Loucy (cell line): ENCODE measurements around the gene LRRC34.

Experiments used
- H2AFZ ChIP-seq: fragments of 200-600 bp; sonication (generic); 2 replicates; pipeline ENCODE4 v1.6.0; 2016; ENCODE audit warnings: antibody characterized with exemption, mild to moderate bottlenecking, low read length, moderate library complexity
- H3F3A ChIP-seq: fragments of 200-600 bp; 2 replicates; pipeline ENCODE4 v1.6.0; 2016; ENCODE audit warnings: antibody characterized with exemption, low read depth, mild to moderate bottlenecking
- H3K27me3 ChIP-seq: fragments of 200-600 bp; sonication (generic); 2 replicates; pipeline ENCODE4 v1.6.1; 2014; ENCODE audit warnings: low read length, mild to moderate bottlenecking; ENCODE audit not compliant: insufficient read depth, poor library complexity, severe bottlenecking
- H3K36me3 ChIP-seq: fragments of 200-600 bp; sonication (generic); 2 replicates; pipeline ENCODE4 v1.6.1; 2016; ENCODE audit warnings: low read length; ENCODE audit not compliant: insufficient read depth
- H3K4me1 ChIP-seq: fragments of 200-600 bp; sonication (generic); 2 replicates; pipeline ENCODE4 v1.5.1; 2014; ENCODE audit warnings: low read length, mild to moderate bottlenecking; ENCODE audit not compliant: insufficient read depth, poor library complexity, severe bottlenecking
- H3K4me2 ChIP-seq: fragments of 200-600 bp; sonication (generic); 2 replicates; pipeline ENCODE4 v1.6.0; 2014; ENCODE audit warnings: antibody characterized with exemption, low read length, low read depth, mild to moderate bottlenecking; ENCODE audit not compliant: poor library complexity, severe bottlenecking
- H3K4me3 ChIP-seq: fragments of 200-600 bp; sonication (generic); 2 replicates; pipeline ENCODE4 v1.5.1; 2014; ENCODE audit warnings: low read length, mild to moderate bottlenecking, mixed read lengths; ENCODE audit not compliant: poor library complexity, severe bottlenecking
- H3K79me2 ChIP-seq: fragments of 200-600 bp; sonication (generic); 2 replicates; pipeline ENCODE4 v1.6.1; 2014; ENCODE audit warnings: low read length; ENCODE audit not compliant: insufficient read depth
- H3K9ac ChIP-seq: fragments of 200-600 bp; sonication (generic); 2 replicates; pipeline ENCODE4 v1.6.0; 2014; ENCODE audit warnings: mild to moderate bottlenecking, low read depth, low read length, moderate library complexity; ENCODE audit not compliant: poor library complexity, severe bottlenecking
- H3K9me2 ChIP-seq: fragments of 200-600 bp; sonication (generic); replicated peaks from 2 replicates; pipeline ENCODE4 v1.6.1; 2016; ENCODE audit warnings: low read depth, low read length, mixed read lengths
- H3K9me3 ChIP-seq: fragments of 200-600 bp; sonication (generic); 2 replicates; pipeline ENCODE4 v1.6.1; 2014; ENCODE audit warnings: mild to moderate bottlenecking, antibody characterized with exemption, low read length, low read depth; ENCODE audit not compliant: insufficient read depth
- H4K20me1 ChIP-seq: fragments of 200-600 bp; sonication (generic); 2 replicates; pipeline ENCODE4 v1.6.0; 2014; ENCODE audit warnings: antibody characterized with exemption, low read length, mild to moderate bottlenecking; ENCODE audit not compliant: insufficient read depth, poor library complexity, severe bottlenecking
- EZH2phosphoT487 ChIP-seq: fragments of 200-600 bp; IDR thresholded peaks from 2 replicates; pipeline ENCODE4 v1.6.1; 2018; ENCODE audit warnings: antibody characterized with exemption, mild to moderate bottlenecking, moderate library complexity, borderline replicate concordance
- TF ChIP-seq, protein P1 (sequence below): fragments of 200-600 bp; sonication (generic); conservative IDR thresholded peaks from 2 replicates; pipeline ENCODE4 v1.5.1; 2014; ENCODE audit warnings: mild to moderate bottlenecking, antibody characterized with exemption, low read length

The LRRC34 gene

DNA sequence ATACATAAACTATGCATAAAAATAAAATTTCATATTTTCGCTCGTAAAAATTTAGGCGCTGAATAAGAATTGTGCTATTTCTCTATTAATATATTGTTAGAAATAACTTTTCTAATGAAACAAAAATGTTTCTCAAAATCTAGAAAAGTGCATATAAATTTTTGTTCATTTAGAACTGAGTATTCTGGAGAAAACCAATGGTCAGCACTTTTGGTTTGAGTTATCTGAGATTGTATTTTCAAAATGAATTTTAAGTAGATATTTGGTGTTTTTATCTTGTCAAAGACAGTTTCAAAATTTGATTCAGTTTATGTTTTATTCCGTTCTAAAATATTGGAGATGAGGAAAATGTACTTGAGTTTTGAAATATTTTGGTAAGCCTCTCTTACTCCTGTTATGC lies 25.6 kb downstream of the LRRC34 start:
- H3K9ac ChIP-seq, result no peak overlapping the region

DNA sequence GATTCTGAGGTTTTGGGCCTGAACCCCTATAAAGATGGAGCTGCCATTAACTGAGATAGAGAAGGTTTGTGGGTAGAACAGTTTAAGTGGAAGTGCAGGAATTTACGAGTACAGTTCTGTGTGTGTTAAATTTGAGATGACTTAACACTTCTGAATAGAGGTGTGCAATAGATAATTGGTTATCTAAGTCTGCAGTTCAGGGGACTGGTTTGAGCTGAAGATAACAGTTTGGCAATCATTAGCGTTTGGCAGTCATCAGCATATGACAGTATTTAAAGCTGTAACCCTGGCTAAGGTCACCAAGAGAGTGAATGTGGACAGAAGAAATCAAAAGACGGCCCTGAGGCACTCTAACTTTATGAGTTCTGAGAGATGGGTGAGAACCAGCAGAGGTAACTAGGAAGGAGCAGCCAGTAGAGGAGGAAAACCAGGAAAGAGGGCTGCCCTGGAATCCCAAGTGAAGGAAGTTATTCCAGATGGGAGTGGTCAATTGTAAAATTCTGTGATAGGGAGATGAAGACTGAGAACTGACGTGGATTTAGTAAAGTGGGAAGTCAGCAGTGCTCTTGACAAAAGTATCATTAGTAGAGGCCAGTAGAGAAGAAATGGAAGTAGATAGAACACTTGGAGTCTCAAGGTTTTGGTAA lies 31.4 kb downstream of the LRRC34 start:
- peak overlapping the region; percentile 3 for H3K4me3 ChIP-seq
- H2AFZ ChIP-seq, result no peak overlapping the region
- H3K9me3 ChIP-seq, result no peaks in the 10 kb centered on the region
- no peaks in the 10 kb centered on the region for H3K27me3 ChIP-seq
- H3K79me2 ChIP-seq, result peaks cover 24% of the 10 kb centered on the region
- no peaks in the 10 kb centered on the region for H3F3A ChIP-seq
- no peak overlapping the region for H3K9ac ChIP-seq
- H3K4me1 ChIP-seq, result peaks cover 26% of the 10 kb centered on the region
- no peak for TF ChIP-seq EZH2phosphoT487
- TF ChIP-seq, protein P1, sequence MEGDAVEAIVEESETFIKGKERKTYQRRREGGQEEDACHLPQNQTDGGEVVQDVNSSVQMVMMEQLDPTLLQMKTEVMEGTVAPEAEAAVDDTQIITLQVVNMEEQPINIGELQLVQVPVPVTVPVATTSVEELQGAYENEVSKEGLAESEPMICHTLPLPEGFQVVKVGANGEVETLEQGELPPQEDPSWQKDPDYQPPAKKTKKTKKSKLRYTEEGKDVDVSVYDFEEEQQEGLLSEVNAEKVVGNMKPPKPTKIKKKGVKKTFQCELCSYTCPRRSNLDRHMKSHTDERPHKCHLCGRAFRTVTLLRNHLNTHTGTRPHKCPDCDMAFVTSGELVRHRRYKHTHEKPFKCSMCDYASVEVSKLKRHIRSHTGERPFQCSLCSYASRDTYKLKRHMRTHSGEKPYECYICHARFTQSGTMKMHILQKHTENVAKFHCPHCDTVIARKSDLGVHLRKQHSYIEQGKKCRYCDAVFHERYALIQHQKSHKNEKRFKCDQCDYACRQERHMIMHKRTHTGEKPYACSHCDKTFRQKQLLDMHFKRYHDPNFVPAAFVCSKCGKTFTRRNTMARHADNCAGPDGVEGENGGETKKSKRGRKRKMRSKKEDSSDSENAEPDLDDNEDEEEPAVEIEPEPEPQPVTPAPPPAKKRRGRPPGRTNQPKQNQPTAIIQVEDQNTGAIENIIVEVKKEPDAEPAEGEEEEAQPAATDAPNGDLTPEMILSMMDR, result no peak
- peak overlapping the region; percentile 38 for H3K4me2 ChIP-seq
- H3K36me3 ChIP-seq, result peaks cover 39% of the 10 kb centered on the region
- H4K20me1 ChIP-seq, result peaks cover 48% of the 10 kb centered on the region
- H3K9me2 ChIP-seq, result no peaks in the 10 kb centered on the region

More for the DNA sequence above, 25.6 kb downstream of the LRRC34 start:
- peaks cover 37% of the 10 kb centered on the region for H3K36me3 ChIP-seq
- no peak for TF ChIP-seq EZH2phosphoT487
- TF ChIP-seq, protein P1, result no peak
- no peak overlapping the region for H3K4me2 ChIP-seq
- no peaks in the 10 kb centered on the region for H3K9me3 ChIP-seq
- no peaks in the 10 kb centered on the region for H3K27me3 ChIP-seq
- no peak overlapping the region for H3K4me3 ChIP-seq
- H4K20me1 ChIP-seq, result peaks cover 10% of the 10 kb centered on the region
- H2AFZ ChIP-seq, result no peak overlapping the region
- H3K4me1 ChIP-seq, result no peaks in the 10 kb centered on the region
- no peaks in the 10 kb centered on the region for H3K79me2 ChIP-seq
- no peaks in the 10 kb centered on the region for H3K9me2 ChIP-seq
- H3F3A ChIP-seq, result no peaks in the 10 kb centered on the region

DNA sequence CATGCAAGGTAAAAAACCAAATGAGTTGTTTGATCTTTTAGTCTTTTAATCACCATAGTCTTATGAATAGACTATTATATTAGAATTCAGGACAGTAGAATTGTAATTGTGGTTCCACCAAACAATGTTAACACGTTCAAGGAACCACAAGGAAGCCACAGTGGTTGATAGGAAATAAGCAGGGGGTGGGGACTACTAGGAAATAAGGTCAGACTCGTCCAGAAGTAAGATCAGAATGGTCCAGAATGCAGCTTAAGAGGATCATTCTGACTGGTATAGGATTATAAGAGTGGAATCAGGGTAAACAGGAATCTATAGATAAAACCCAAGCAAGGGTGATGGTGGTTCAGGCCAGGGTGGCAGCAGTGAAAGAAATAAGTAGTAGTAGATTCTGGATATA lies 32.0 kb downstream of the LRRC34 start:
- Histone ChIP-seq H3F3A (no peaks in the 10 kb centered on the region), H3K9me2 (no peaks in the 10 kb centered on the region), H3K27me3 (no peaks in the 10 kb centered on the region), H3K4me3 (peak overlapping the region; percentile 3), H4K20me1 (peaks cover 53% of the 10 kb centered on the region), H3K36me3 (peaks cover 33% of the 10 kb centered on the region), H3K9ac (no peak overlapping the region), H3K9me3 (no peaks in the 10 kb centered on the region), H2AFZ (no peak overlapping the region), H3K79me2 (peaks cover 30% of the 10 kb centered on the region), H3K4me2 (peak overlapping the region; percentile 38), H3K4me1 (peaks cover 32% of the 10 kb centered on the region)
- TF ChIP-seq EZH2phosphoT487, result no peak
- TF ChIP-seq, protein P1, result no peak
